Ascending aorta (tissue), 2 donors: ENCODE measurements around the gene TBL1XR1. TPM values are rescaled to one million over a fixed set of nuclear protein-coding genes. Genes with fewer than 3 reads are reported as not detected.

Experiments used
- DNase-seq, 2 donors: peaks; one replicate each; pipeline ENCODE4 v3.0.0-alpha.2; 2019; ENCODE audit warnings: low spot score in 2 of 2
- H3K27ac ChIP-seq, 2 donors: fragments of 200-600 bp; sonication (generic); one replicate each; pipeline ENCODE4 v1.5.1; 2016 to 2017; ENCODE audit warnings: mild to moderate bottlenecking in 1 of 2
- H3K27me3 ChIP-seq: fragments of 200-600 bp; sonication (generic); one replicate; pipeline ENCODE4 v1.5.1; 2017
- H3K36me3 ChIP-seq, 2 donors: fragments of 200-600 bp; sonication (generic); one replicate each; pipeline ENCODE4 v1.5.1; 2016
- H3K4me1 ChIP-seq, 2 donors: fragments of 200-600 bp; sonication (generic); one replicate each; pipeline ENCODE4 v1.5.1; 2016 to 2017; ENCODE audit warnings: mild to moderate bottlenecking in 1 of 2
- H3K4me3 ChIP-seq, 2 donors: fragments of 200-600 bp; sonication (generic); one replicate each; pipeline ENCODE4 v1.5.1; 2016 to 2017; ENCODE audit warnings: mild to moderate bottlenecking in 1 of 2
- H3K9me3 ChIP-seq, 2 donors: fragments of 200-600 bp; sonication (generic); one replicate each; pipeline ENCODE4 v1.5.1; 2016
- CTCF ChIP-seq, 3 experiments: fragments of 200-600 bp in 2 of 3; fragments of 450-650 bp in 1 of 3; sonication (generic) in 2 of 3; IDR thresholded peaks; one replicate each; pipeline ENCODE4 v1.5.1; 2016 to 2019; ENCODE audit warnings: antibody characterized with exemption in 3 of 3, mild to moderate bottlenecking in 1 of 3, moderate library complexity in 1 of 3
- intact Hi-C: fragments of 100-400 bp; cut with DNase I; formaldehyde crosslinking; loops from one replicate; pipeline ENCODE4 v1.15.1; 2023
- total RNA-seq: library from RNA; depleted of rRNA; stranded (reverse); fragments of >200 nt; gene quantifications from one replicate; pipeline ENCODE4 v1.1.0, GENCODE V29; 2016

TBL1XR1 gene
- total RNA-seq, 1 donor from 2014 or later, result 52.0 TPM

GRCh38 chr3:177061369-177061768, 135.9 kb downstream of the TBL1XR1 start:
- Histone ChIP-seq H3K27ac (no peak overlapping the region), H3K36me3 (no peaks in the 10 kb centered on the region), H3K9me3 (no peaks in the 10 kb centered on the region), H3K4me3 (no peak overlapping the region), H3K4me1 (peaks cover 0 to 14% of the 10 kb centered on the region in 2 donors), H3K27me3 (no peaks in the 10 kb centered on the region)
- no peak for DNase-seq
- TF ChIP-seq CTCF (IDR thresholded peaks at IDR 0.05), result no peak
- intact Hi-C loops, result no loop called here

DNA sequence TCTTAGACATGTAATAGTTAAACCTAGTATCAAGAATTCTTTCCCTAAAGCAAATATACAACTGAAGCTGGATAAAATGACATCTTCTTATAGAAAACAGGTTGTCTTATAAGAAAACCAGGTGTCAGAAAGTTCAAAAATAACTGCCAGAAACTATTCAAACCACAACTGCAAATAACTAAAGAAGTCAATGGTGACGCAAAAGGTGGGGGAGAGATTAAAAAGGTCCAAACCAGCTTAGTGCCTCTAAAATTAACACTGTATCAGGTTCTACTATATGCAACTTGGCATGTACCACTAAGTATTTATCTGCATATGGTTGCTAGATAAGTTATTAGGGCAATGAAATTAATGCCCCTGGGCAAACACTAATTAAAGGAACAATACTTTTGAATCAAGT, 136.8 kb downstream of the TBL1XR1 start:
- intact Hi-C loops, result no loop called here
- no peak overlapping the region for H3K27ac ChIP-seq
- no peak for TF ChIP-seq CTCF (IDR thresholded peaks at IDR 0.05)
- no peak for DNase-seq
- H3K4me3 ChIP-seq, result no peak overlapping the region
- no peaks in the 10 kb centered on the region for H3K36me3 ChIP-seq
- peaks cover 0 to 14% of the 10 kb centered on the region in 2 donors for H3K4me1 ChIP-seq
- no peaks in the 10 kb centered on the region for H3K27me3 ChIP-seq
- H3K9me3 ChIP-seq, result no peaks in the 10 kb centered on the region

GRCh38 chr3:177058648-177059047, 138.6 kb downstream of the TBL1XR1 start:
- H3K4me3 ChIP-seq, result no peak overlapping the region
- intact Hi-C loops, result no loop called here
- no peaks in the 10 kb centered on the region for H3K36me3 ChIP-seq
- no peak for DNase-seq
- H3K4me1 ChIP-seq, result peaks cover 0 to 14% of the 10 kb centered on the region in 2 donors
- no peaks in the 10 kb centered on the region for H3K9me3 ChIP-seq
- no peaks in the 10 kb centered on the region for H3K27me3 ChIP-seq
- TF ChIP-seq CTCF (IDR thresholded peaks at IDR 0.05), result no peak
- H3K27ac ChIP-seq, result no peak overlapping the region

DNA sequence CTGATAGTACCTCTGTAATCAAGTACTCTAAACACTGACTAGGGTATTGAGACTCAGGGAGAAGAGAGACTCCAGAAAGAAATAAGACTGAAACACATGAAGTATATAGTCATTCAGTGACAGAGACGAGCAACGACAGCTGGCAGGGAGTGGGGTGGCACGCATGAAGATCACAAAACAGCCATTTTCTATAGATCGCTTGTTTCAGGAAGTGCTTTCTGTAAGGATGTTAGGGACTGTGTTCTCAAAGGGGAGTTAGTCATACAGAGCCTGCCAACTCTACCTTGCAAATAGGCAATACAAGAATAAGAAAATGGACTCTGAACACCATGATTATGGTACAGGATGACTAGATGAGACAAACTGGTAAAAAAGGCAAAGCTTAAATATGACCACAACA, 139.5 kb downstream of the TBL1XR1 start:
- Histone ChIP-seq H3K27ac (no peak overlapping the region), H3K36me3 (no peaks in the 10 kb centered on the region), H3K4me1 (peaks cover 0 to 14% of the 10 kb centered on the region in 2 donors), H3K27me3 (no peaks in the 10 kb centered on the region), H3K4me3 (no peak overlapping the region), H3K9me3 (no peaks in the 10 kb centered on the region)
- no peak for DNase-seq
- no peak for TF ChIP-seq CTCF (IDR thresholded peaks at IDR 0.05)
- intact Hi-C loops, result no loop called here

- peaks cover 0 to 14% of the 10 kb centered on the region in 2 donors for H3K4me1 ChIP-seq
- DNase-seq, result no peak
- no peak for TF ChIP-seq CTCF (IDR thresholded peaks at IDR 0.05)
- no peaks in the 10 kb centered on the region for H3K36me3 ChIP-seq
- no peaks in the 10 kb centered on the region for H3K27me3 ChIP-seq
- H3K4me3 ChIP-seq, result no peak overlapping the region
- intact Hi-C loops, result no loop called here
- H3K9me3 ChIP-seq, result no peaks in the 10 kb centered on the region
- H3K27ac ChIP-seq, result no peak overlapping the region
Observed at GRCh38 chr3:177056927-177057326, 140.4 kb downstream of the TBL1XR1 start.
